DND-41 (cell line): Measurements from ENCODE around the gene ADGRF1.

Experiments
- EZH2 ChIP-seq: IDR thresholded peaks from 3 replicates; pipeline ENCODE4 v1.6.1; 2012; ENCODE audit warnings: borderline replicate concordance, low read depth, mild to moderate bottlenecking, moderate library complexity, low read length, inconsistent platforms; ENCODE audit not compliant: severe bottlenecking
- TF ChIP-seq, protein P1 (sequence below): IDR thresholded peaks from 2 replicates; pipeline ENCODE4 v1.5.1; 2012; ENCODE audit warnings: borderline replicate concordance, low read length, moderate library complexity, mild to moderate bottlenecking; ENCODE audit not compliant: poor library complexity, severe bottlenecking; ENCODE audit errors: extremely low read depth

DNA sequence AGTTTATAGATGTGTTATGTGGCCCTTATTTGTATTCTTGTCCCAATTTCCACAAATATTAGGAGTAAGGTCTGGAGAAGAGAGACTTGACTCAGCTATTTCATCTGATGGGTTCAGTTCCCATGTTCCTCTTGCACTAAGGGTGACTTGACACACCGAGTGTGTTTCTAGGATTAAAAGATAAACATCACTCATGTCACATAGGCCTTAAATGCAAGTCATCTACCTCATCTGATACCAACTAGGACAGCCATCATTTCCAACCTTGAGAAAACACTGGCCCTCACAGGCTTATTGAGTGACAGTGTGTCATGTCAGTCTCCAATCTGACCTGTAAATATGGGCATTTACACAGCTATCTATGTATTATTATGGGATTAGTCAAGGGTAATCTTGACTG is 67.3 kb downstream of the ADGRF1 start:
- TF ChIP-seq, protein P1, sequence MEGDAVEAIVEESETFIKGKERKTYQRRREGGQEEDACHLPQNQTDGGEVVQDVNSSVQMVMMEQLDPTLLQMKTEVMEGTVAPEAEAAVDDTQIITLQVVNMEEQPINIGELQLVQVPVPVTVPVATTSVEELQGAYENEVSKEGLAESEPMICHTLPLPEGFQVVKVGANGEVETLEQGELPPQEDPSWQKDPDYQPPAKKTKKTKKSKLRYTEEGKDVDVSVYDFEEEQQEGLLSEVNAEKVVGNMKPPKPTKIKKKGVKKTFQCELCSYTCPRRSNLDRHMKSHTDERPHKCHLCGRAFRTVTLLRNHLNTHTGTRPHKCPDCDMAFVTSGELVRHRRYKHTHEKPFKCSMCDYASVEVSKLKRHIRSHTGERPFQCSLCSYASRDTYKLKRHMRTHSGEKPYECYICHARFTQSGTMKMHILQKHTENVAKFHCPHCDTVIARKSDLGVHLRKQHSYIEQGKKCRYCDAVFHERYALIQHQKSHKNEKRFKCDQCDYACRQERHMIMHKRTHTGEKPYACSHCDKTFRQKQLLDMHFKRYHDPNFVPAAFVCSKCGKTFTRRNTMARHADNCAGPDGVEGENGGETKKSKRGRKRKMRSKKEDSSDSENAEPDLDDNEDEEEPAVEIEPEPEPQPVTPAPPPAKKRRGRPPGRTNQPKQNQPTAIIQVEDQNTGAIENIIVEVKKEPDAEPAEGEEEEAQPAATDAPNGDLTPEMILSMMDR: no peak
- TF ChIP-seq EZH2: no peak
